SU-DHL-6 (cell line): ENCODE measurements around the gene UXT.

Experiments
- CTCF ChIP-seq: fragments of 200-600 bp; sonication (generic); IDR thresholded peaks from one replicate; pipeline ENCODE4 v1.5.1; 2017; ENCODE audit warnings: antibody characterized with exemption, mild to moderate bottlenecking, low read length, moderate library complexity; ENCODE audit not compliant: insufficient read depth, poor library complexity, severe bottlenecking
- EZH2phosphoT487 ChIP-seq: fragments of 200-600 bp; sonication (generic), shearing (Covaris generic); conservative IDR thresholded peaks from 2 replicates; pipeline ENCODE4 v1.6.1; 2018; ENCODE audit warnings: mild to moderate bottlenecking, antibody characterized with exemption, low read length, moderate library complexity, mixed read lengths

- TF ChIP-seq CTCF: peak; percentile 12
- no peak for TF ChIP-seq EZH2phosphoT487
Observed at GRCh38 chrX:47619486-47620302, 39.3 kb downstream of the UXT start, which contains the start of gene SYN1.
